ENCODE measurements around the gene HNRNPAB.

HNRNPAB gene

DNA sequence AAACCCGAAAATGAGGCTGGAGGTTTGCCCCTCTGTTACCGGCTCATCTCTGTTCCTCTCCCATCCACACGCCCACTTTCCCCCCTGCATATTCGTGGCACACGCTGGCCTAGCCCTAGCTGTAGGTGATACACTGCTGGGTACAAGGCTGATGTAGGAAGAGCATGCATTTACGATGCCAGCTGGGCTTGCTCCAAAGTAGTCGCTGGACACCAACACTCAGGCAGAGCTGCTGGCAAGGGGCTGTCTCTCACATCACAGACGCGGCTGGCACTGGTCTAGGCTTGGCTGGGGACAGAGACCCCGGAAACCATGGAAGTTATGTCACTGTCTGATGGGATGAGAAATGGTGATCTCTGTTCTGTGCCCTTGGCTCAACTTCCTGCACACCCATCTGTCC lies 38.1 kb downstream of the HNRNPAB start:
- Histone ChIP-seq H3K4me1 (peaks cover 0 to 7% (median 0%) of the 10 kb centered on the region in 4 donors), H3K27ac (no peak overlapping the region), H3K9me3 (no peaks in the 10 kb centered on the region), H3K36me3 (no peaks in the 10 kb centered on the region), H3K27me3 (peaks cover 0 to 10% of the 10 kb centered on the region in 2 donors), H3K4me3 (no peak overlapping the region)
- intact Hi-C loops (cut with DNase I; ENCODE audit: low total_unique reads) = no loop called here
- DNase-seq = no peak
- TF ChIP-seq, protein P1, sequence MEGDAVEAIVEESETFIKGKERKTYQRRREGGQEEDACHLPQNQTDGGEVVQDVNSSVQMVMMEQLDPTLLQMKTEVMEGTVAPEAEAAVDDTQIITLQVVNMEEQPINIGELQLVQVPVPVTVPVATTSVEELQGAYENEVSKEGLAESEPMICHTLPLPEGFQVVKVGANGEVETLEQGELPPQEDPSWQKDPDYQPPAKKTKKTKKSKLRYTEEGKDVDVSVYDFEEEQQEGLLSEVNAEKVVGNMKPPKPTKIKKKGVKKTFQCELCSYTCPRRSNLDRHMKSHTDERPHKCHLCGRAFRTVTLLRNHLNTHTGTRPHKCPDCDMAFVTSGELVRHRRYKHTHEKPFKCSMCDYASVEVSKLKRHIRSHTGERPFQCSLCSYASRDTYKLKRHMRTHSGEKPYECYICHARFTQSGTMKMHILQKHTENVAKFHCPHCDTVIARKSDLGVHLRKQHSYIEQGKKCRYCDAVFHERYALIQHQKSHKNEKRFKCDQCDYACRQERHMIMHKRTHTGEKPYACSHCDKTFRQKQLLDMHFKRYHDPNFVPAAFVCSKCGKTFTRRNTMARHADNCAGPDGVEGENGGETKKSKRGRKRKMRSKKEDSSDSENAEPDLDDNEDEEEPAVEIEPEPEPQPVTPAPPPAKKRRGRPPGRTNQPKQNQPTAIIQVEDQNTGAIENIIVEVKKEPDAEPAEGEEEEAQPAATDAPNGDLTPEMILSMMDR (IDR thresholded peaks at IDR 0.05) = no peak

DNA sequence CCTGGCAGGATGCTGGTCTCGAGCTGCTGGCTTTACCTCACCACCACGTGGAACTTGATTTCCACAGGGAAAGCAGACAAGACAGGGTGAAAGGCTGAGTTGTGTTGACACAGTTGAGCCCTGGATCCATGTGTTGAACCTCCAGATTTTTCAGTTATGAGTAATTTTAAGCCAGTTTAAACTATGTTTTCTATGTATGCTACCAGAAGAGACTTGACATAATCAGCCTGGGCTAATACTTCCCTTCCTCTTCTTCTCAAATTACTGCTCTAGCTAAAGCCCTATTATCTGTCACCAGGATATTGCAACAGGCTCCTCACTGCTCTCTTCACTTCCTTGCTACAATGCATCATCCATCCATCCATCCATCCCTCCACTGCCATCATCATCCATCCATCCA lies 40.2 kb downstream of the HNRNPAB start:
- H3K4me1 ChIP-seq = peaks cover 0 to 3% (median 0%) of the 10 kb centered on the region in 4 donors
- no peaks in the 10 kb centered on the region for H3K9me3 ChIP-seq
- no peak overlapping the region for H3K27ac ChIP-seq
- DNase-seq = no peak
- H3K27me3 ChIP-seq = peaks cover 0 to 17% of the 10 kb centered on the region in 2 donors
- TF ChIP-seq, protein P1 (IDR thresholded peaks at IDR 0.05) = no peak
- H3K36me3 ChIP-seq = no peaks in the 10 kb centered on the region
- intact Hi-C loops (cut with DNase I; ENCODE audit: low total_unique reads) = no loop called here
- H3K4me3 ChIP-seq = no peak overlapping the region

DNA sequence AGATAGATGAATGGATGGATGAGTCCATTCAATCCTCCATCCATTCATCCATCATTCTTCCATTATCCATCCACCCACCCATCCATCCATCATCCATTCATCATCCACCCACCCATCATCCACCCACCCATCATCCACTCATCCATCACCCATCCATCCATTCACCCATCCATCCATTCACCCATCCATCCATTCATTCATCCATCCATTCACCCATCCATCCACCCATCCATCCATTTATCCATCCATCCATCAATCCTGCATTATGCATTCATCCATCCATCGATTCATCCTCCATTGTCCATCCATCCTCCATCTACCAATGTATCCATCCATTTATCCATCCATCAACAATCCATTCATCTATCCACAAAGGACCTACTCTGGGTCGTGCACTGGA lies 41.1 kb downstream of the HNRNPAB start:
- intact Hi-C loops (cut with DNase I; ENCODE audit: low total_unique reads) = no loop called here

DNA sequence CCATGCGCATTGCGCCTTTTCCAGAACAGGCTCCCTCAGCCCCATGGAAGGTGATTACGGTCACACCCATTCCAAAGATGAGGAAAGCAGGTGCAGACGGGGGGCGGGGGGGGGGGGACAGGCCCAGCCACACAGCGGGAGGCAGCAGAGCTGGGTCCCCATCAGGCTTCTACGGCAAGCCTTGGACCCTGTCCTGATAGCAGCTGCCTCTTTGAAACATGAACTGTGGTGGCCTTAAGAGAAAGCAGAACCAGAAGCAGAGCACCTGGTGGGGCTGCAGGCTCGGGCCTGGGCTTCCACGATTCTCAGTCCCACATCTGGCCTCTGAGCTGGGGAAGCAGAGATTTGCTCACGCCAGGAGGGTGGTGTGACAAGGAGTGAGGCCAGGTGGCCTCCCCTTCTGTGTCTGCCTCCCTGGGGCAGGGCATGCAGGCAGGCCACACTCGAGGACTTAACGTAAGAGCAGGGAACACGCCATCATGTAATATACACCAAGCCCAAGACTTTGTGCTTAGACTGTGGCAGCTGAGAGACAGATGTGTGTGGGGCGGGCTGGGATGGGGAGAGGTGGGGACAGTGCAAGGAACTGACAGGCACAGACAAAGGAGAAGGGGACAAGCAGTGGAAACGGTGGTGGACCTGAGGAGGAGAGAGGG lies 42.4 kb downstream of the HNRNPAB start:
- TF ChIP-seq, protein P1 (IDR thresholded peaks at IDR 0.05) = no peak
- H3K4me1 ChIP-seq = no peaks in the 10 kb centered on the region
- no peak overlapping the region for H3K4me3 ChIP-seq
- H3K9me3 ChIP-seq = no peaks in the 10 kb centered on the region
- no peak overlapping the region for H3K27ac ChIP-seq
- H3K36me3 ChIP-seq = no peaks in the 10 kb centered on the region
- intact Hi-C loops (cut with DNase I; ENCODE audit: low total_unique reads) = no loop called here
- H3K27me3 ChIP-seq = peaks cover 0 to 17% of the 10 kb centered on the region in 2 donors
- DNase-seq = no peak

More for the DNA sequence above, 41.1 kb downstream of the HNRNPAB start:
- Histone ChIP-seq H3K27me3 (peaks cover 0 to 17% of the 10 kb centered on the region in 2 donors), H3K9me3 (no peaks in the 10 kb centered on the region), H3K27ac (no peak overlapping the region), H3K4me1 (peaks cover 0 to under 1% (median 0%) of the 10 kb centered on the region in 4 donors), H3K4me3 (no peak overlapping the region), H3K36me3 (no peaks in the 10 kb centered on the region)
- TF ChIP-seq, protein P1 (IDR thresholded peaks at IDR 0.05) = no peak
- DNase-seq = no peak

DNA sequence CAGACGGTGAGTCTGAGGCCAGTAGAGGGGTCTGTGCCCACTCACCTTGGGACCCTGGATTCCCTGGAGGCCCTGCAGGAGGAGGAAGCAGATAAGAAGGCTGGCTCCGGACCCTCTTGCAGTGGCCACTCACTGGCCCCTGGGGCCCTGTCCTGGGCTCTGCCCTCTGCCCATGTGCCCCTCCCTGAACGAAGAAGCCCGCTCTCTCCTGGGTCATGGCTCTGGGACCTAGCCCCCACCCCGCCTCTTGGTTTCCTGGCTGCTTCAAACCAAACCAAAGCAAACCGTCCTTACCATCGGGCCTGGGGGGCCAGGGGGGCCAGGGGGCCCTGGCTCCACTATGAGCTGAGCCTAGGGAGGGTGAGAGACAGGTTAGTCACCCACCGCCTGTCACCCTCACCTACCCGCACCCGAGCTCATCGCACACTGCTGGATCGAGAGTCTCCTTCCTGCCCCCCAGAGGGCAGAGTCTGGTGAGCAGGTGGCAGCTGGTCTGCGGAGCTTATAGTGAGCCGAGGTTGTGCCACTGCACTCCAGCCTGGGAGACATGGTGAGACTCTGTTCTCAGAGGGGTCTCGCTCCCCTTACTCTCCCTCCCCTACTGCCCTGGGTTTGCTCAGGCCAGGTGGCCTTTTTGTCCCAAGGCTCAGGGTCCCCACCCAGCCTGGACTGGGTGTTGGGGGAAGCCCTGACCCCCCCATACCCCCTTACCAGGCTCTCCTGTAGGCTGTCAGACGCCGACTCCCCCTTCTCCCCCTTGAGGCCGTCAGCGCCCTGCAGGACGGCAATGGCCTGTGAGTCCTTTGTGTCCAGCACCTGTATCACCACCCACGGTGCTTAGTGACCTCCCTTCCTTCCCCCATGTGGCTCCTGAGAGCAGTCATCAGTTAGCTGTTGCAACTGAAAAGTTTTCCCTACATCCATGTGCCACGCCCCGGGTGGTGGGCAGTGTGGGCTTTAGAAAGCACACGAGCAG lies 43.4 kb downstream of the HNRNPAB start:
- TF ChIP-seq, protein P1 (IDR thresholded peaks at IDR 0.05) = no peak
- Histone ChIP-seq H3K4me3 (no peak overlapping the region), H3K27me3 (peaks cover 0 to 17% of the 10 kb centered on the region in 2 donors), H3K4me1 (no peaks in the 10 kb centered on the region), H3K9me3 (no peaks in the 10 kb centered on the region), H3K36me3 (no peaks in the 10 kb centered on the region), H3K27ac (no peak overlapping the region)
- intact Hi-C loops (cut with DNase I; ENCODE audit: low total_unique reads) = no loop called here
- no peak for DNase-seq
